LHCN-M2 (cell line): ENCODE data around the gene SRSF9. TPM values are rescaled to one million over a fixed set of nuclear protein-coding genes. Genes with fewer than 3 reads are reported as not detected.
A peak's percentile ranks its signal among the peaks of the same experiment; 100 is the strongest.

Experiments
- DNase-seq: peaks from one replicate; pipeline ENCODE4 v3.0.0-alpha.2; 2012; ENCODE audit warnings: low read depth
- total RNA-seq: library from RNA; depleted of rRNA; stranded (reverse); fragments of >200 nt; gene quantifications from 2 replicates; pipeline ENCODE4 v1.2.3, GENCODE V29; 2014

SRSF9 gene
- total RNA-seq, 1 experiment from 2014 or later: 170 TPM

GRCh38 chr12:120481022-120481767 lies 11.6 kb upstream of the SRSF9 start:
- DNase-seq: no peak

- DNase-seq: no peak
These were observed 10.7 kb upstream of the SRSF9 start for GRCh38 chr12:120480211-120480610.

- DNase-seq: no peak
These were observed 9.9 kb upstream of the SRSF9 start for GRCh38 chr12:120479458-120479857.

- DNase-seq: no peak
These were observed 6.1 kb upstream of the SRSF9 start for GRCh38 chr12:120475643-120476042.

GRCh38 chr12:120474616-120474960 lies 5.0 kb upstream of the SRSF9 start:
- peak; percentile 74 for DNase-seq

GRCh38 chr12:120473807-120474615 lies 4.5 kb upstream of the SRSF9 start:
- no peak for DNase-seq

DNA sequence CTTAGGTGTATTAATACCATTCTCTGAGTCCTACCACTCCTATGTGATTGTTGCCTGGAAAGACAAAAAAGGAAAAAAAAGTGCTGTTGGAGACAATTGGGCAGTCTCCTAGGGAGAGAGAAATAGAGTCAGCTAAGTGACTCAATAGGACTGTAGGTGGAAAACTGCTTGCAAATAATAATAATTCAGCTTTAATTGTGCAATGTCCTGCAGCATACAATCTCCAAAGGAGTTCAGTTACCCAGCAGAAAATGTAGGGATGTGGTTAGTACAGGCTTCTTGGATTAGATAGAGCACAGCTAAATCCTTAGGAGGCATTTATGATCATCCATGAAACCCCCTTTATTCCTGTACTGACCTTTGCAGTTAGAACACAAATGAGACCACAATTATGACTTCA lies 3.0 kb upstream of the SRSF9 start:
- DNase-seq: no peak

DNA sequence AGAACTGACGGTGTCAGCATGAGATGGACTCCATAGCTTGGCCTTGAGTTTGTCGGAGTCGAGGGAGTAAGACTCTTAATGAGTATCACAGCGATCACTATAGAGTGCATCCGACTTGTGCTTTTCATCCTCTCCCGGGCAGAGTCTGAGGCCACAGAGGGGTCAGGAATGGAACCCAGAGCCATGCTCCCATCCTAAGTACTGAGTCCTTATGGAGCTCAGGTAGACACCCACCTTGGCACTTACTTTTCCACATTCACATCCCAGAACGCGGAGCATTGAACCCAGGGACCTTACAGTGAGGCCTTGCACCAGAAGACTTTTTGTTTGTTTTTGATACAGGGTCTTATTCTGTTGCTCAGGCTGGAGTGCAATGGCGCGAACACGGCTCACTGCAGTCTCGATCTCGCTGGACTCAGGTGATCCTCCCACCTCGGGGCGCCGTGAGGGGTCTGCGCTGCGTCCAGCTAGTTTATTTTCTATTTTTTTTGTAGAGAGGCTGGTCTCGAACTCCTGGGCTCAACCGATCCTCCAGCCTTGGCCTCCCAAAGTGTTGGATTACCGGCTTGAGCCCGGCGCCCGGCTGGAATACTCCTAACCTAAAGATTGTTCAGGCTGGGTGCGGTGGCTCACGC lies 719 bp upstream of the SRSF9 start:
- DNase-seq: no peak

DNA sequence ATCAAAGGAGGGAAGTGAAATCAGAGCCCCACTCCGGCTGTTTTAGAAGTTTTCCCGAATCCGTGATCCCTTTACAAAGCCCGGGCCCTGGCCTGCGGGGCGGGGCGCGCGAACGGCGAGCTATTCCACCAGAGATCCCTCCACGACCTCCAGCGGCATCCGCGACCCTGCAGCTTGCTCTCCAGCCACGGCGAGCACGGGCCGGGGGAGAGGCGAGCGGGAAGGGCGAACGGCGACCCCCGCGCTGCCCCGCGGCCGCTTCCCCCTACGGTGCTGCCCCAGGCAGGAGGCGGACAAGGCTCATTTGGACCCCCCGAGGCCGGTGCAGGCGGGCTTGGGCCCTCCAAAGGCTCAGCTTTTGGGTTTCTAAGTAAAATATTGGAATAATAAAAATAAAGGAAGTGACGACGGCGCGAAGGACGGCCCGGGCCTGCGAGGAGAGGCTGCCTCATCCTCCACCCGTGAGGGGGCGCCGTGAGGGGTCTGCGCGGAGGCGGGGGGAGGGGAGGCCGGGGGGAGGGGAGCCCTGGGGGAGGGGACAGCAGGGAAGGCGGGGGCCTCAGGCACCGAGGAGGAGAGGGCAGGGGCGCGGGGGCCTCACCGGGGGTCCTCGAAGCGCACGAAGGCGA lies 613 bp downstream of the SRSF9 start:
- DNase-seq: no peak

DNA sequence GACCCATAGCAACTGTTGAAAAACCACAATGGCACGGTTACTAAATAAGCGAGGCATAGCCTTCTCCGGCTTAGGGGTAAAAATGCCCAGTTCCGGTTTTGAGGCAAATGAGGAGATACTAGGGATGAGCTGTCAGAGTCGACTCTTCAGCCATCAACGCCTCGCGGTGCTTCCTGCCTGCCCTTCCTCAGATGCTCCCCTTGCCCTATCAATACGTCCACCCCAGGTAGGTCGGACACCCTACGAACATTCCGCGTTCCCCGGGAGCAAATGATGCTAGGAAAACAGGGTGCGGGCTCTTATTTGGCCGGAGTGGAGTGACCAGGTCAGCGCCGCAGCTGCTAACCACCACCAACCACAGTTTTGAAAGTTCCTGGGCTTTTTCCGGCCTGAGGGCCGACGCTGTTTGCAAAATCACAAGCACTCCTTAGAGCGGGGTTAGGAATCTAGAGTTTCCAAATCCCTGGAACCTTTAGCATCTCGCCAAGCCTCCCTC lies 1.2 kb downstream of the SRSF9 start:
- peak; percentile 65 for DNase-seq

GRCh38 chr12:120467439-120467838 lies 2.1 kb downstream of the SRSF9 start:
- DNase-seq: no peak

DNA sequence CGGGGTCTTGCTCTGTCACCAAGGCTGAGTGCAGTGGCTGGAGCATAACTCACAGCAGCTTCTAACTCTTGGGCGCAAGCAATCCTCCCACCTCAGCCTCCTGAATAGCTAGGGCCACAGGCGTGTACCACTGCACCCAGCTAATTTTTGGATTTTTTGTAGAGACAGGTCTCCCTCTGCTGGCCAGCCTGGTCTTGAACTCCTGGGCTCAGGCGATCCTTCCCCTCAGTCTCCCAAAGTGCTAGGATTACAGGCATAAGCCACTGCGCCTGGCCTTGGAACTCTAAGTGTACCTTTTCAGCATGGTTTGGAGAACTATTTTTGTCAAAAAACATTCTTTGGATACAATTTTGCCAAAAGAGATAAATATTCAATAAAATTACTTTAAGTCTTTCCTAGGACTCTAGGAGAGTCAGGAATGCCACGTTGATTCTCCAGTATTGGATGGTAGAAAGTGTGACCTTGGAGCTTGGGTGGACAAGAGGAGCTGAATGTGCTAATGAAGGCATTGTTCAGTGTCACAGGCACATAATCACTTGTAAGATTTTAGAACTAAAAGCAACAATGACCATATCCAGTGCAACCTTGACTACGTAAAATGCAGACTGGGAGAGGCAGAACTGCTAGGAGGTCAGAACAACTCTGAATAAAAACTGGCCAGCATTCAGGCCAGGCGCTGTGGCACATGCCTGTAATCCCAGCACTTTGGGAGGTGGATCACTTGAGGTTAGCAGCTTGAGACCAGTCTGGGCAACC lies 2.8 kb downstream of the SRSF9 start:
- peak; percentile 42 for DNase-seq

DNA sequence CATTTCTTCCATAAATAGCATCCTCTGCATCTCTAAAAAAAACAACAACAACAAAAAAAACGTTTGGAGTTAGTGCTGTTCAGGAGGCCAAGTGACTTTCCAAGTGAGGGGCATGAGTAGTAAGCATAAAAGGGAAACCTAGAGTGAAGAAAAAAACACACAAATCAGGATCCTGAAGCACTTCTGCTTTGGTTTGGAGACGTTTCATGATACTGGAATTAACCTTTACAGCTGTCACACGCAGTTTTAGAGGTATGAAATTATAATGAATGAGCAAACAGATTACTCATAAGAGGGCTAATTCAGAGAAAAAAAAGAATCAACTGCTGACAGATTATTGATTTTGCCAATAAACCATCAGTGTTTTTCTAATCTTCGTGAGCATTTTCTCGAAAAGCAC lies 3.8 kb downstream of the SRSF9 start:
- DNase-seq: no peak

DNA sequence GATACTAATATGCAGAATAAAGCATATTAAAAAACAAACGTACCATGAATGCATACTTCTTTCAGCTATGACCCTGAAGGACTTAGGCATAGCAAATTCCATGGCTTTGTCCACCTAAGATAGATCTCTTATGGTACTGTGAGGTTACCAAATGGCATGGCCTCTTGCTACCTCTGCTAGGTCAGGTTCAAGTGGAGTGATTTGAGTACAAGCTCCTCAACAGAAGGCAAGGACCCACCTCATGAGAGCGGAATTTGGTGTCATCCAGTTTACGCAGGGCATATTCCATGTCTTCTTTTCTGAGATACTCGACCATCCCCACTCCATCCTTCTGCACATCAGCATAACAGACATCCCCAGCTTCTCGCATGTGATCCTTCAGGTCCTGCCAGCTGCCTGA lies 5.8 kb downstream of the SRSF9 start:
- no peak for DNase-seq

DNA sequence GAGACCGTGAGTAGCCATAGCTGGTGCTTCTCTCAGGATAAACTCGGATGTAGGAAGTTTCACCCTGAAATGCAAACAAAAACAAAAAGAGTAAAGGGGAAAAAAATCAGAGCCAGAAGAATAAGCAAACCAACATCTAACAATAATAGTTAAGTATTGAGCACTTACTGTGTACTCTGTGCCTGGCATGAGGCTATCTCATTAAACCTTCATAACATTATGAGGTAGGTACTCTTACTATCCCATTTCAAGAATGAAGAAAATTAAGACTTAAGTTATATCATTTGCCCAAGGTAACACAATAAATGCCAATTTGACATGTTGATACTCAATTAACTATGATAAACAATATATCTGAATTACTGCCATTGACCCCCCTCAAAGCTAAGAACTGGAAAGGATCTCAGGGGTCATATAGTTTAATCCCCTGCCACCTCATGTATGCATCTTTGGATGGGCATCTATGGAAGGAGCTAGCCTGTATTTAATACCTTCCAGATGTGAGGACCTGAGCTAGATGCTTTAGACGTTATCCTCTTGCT lies 7.4 kb downstream of the SRSF9 start:
- no peak for DNase-seq

GRCh38 chr12:120460157-120460556 lies 9.4 kb downstream of the SRSF9 start:
- DNase-seq: no peak

GRCh38 chr12:120457133-120457532 lies 12.4 kb downstream of the SRSF9 start:
- no peak for DNase-seq

DNA sequence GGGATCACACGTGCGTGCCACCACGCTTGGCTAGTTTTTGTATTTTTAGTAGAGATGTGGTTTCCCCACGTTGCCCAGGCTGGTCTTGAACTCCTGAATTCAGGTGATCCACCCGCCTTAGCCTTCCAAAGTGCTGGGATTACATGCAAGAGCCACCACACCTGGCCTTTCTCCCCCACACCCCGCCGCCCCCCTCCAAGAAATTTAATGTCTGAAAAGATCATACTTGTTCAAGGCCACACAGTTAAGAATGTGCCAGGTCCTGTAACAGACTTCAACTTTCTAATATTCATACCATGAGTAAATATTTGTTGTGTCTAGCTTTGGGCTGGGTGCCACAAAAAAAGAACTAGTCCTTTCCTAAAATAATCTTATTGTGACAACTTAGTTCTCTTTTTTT lies 14.2 kb downstream of the SRSF9 start:
- DNase-seq: no peak

DNA sequence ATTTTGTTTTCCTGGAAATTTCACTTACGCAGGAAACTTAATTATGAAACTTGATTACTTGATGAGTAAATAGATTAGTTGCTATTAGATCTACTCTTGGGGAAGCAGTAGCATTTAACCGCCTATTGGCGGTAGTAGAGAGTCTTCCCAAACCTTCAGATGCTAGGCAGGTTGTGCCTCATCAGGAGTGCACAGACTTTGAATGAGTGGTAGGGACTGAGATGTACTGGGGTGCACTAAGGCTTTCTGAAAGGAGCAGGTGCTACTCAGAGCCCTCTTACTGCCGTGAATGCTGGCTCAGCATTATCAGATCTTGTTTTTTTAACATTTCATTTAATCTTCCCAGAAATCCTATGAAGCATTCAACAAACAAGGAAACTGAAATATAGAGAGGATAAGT lies 15.6 kb downstream of the SRSF9 start:
- peak; percentile 36 for DNase-seq

GRCh38 chr12:120453060-120453750 lies 16.3 kb downstream of the SRSF9 start:
- no peak for DNase-seq
